ENCODE results near the gene MRPL36.

DNA sequence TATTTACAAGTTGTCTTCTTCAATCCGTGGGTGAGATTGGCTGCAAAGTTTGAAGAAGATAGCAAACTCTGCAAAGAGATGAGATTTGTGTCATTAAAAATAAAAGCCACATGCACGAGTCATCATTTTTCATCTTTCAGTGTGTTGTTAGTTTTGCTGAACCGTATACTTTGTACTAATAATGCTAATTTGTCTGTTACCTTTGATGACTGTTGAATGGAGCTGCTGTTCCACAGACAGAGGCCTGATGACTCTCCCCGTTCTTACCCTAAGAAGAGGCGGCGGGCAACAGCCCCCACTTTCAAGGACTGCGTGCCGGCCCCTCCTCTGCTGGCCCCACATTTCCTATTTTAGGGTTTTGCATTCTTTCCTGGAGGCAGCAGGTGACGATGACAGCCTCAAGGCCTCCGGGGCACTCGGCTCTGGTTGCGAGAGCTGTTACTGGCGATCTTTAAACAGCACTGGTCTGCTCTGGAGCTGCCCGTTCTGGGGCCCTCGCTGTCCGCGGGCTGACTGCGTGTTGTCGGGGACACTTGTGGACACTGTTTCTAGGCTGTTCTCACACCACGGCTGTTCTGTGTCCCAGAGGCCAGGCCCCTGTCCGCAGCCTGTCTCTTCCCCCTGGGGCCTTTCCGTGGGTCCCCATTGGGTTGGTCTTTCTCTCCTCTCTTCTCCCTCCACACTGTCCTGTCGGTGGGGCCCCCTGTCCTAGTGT, 36.7 kb upstream of the MRPL36 start:
- TF ChIP-seq, protein P1, sequence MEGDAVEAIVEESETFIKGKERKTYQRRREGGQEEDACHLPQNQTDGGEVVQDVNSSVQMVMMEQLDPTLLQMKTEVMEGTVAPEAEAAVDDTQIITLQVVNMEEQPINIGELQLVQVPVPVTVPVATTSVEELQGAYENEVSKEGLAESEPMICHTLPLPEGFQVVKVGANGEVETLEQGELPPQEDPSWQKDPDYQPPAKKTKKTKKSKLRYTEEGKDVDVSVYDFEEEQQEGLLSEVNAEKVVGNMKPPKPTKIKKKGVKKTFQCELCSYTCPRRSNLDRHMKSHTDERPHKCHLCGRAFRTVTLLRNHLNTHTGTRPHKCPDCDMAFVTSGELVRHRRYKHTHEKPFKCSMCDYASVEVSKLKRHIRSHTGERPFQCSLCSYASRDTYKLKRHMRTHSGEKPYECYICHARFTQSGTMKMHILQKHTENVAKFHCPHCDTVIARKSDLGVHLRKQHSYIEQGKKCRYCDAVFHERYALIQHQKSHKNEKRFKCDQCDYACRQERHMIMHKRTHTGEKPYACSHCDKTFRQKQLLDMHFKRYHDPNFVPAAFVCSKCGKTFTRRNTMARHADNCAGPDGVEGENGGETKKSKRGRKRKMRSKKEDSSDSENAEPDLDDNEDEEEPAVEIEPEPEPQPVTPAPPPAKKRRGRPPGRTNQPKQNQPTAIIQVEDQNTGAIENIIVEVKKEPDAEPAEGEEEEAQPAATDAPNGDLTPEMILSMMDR (IDR thresholded peaks at IDR 0.05; ENCODE audit: low read length): no peak
- no peak for TF ChIP-seq EZH2phosphoT487 (IDR thresholded peaks at IDR 0.05; ENCODE audit: low read length)
